Fibroblast of lung (primary cell): Measurements from ENCODE around the gene ANKRD27. TPM values are rescaled to one million over a fixed set of nuclear protein-coding genes. Genes with fewer than 3 reads are reported as not detected.

ENCODE experiments used
- DNase-seq, 2 donors: peaks; one replicate each; pipeline versions ENCODE4 v3.0.0 to v3.0.0-alpha.2; 2010; ENCODE audit warnings: low read depth in 2 of 2
- H2AFZ ChIP-seq: 2 replicates; pipeline ENCODE4 v1.5.1; 2012; ENCODE audit warnings: low read length, control low read depth, inconsistent platforms
- H3K27ac ChIP-seq: 2 replicates; pipeline ENCODE4 v1.5.1; 2011; ENCODE audit warnings: low read length, control low read depth; ENCODE audit not compliant: insufficient read depth
- H3K27me3 ChIP-seq: 2 replicates; pipeline ENCODE4 v1.5.1; 2011; ENCODE audit warnings: mild to moderate bottlenecking, low read length; ENCODE audit not compliant: control insufficient read depth, insufficient read depth
- H3K36me3 ChIP-seq: 2 replicates; pipeline ENCODE4 v1.5.1; 2011; ENCODE audit warnings: low read length; ENCODE audit not compliant: control insufficient read depth, insufficient read depth
- H3K4me1 ChIP-seq: 2 replicates; pipeline ENCODE4 v1.5.1; 2011; ENCODE audit warnings: low read length; ENCODE audit not compliant: control insufficient read depth, insufficient read depth; ENCODE audit errors: extremely low read depth
- H3K4me2 ChIP-seq: 2 replicates; pipeline ENCODE4 v1.5.1; 2011; ENCODE audit warnings: low read length, control low read depth; ENCODE audit not compliant: insufficient read depth; ENCODE audit errors: extremely low read depth
- H3K4me3 ChIP-seq, 4 experiments: fragments of 200-600 bp in 1 of 4; sonication (generic) in 1 of 4; replicated peaks in 1 of 4; 2 replicates each; pipeline ENCODE4 v1.5.1; 2011 to 2016; ENCODE audit warnings: low read length in 4 of 4, low read depth in 3 of 4, mild to moderate bottlenecking in 3 of 4, control low read depth in 2 of 4, inconsistent platforms in 1 of 4, mixed read lengths in 1 of 4; ENCODE audit not compliant: insufficient read depth in 1 of 4; ENCODE audit errors: control extremely low read depth in 1 of 4
- H3K79me2 ChIP-seq: 2 replicates; pipeline ENCODE4 v1.5.1; 2012; ENCODE audit warnings: mild to moderate bottlenecking, low read length, inconsistent platforms; ENCODE audit not compliant: control insufficient read depth, insufficient read depth
- H3K9ac ChIP-seq: 2 replicates; pipeline ENCODE4 v1.5.1; 2011; ENCODE audit warnings: mild to moderate bottlenecking, low read length, control low read depth; ENCODE audit not compliant: insufficient read depth
- H3K9me3 ChIP-seq: 2 replicates; pipeline ENCODE4 v1.5.1; 2012; ENCODE audit warnings: low read depth, low read length; ENCODE audit not compliant: control insufficient read depth, insufficient read depth
- H4K20me1 ChIP-seq: 2 replicates; pipeline ENCODE4 v1.5.1; 2011; ENCODE audit warnings: low read length; ENCODE audit not compliant: control insufficient read depth, insufficient read depth; ENCODE audit errors: extremely low read depth
- CTCF ChIP-seq, 2 donors: IDR thresholded peaks in 1 of 2; conservative IDR thresholded peaks in 1 of 2; 1 replicate in 1 of 2; 2 replicates in 1 of 2; pipeline ENCODE4 v1.5.1; 2011 to 2012; ENCODE audit warnings: low read length in 2 of 2, control low read depth in 1 of 2, inconsistent platforms in 1 of 2, low read depth in 1 of 2, mild to moderate bottlenecking in 1 of 2
- EZH2 ChIP-seq: IDR thresholded peaks from 2 replicates; pipeline ENCODE4 v1.5.1; 2012; ENCODE audit warnings: low read length, control low read depth, mild to moderate bottlenecking; ENCODE audit errors: missing control alignments
- polyA plus RNA-seq, 2 donors: library from polyadenylated mRNA; depleted of rRNA in 1 of 2; stranded (reverse) in 1 of 2; unstranded in 1 of 2; fragments of >200 nt; gene quantifications; 2 replicates each; pipeline ENCODE4 v1.2.1, GENCODE V29; 2011 to 2012; ENCODE audit warnings: missing spikeins in 1 of 2
- total RNA-seq: library from RNA; depleted of rRNA; stranded (reverse); fragments of >200 nt; gene quantifications from 2 replicates; pipeline ENCODE4 v1.2.1, GENCODE V29; 2014

ANKRD27 gene
- total and polyA plus RNA-seq, 2 donors (not counting 1 experiment from before 2014, with no cell fraction given): 29.7 to 38.3 TPM

- Histone ChIP-seq H3K79me2 (no peaks in the 10 kb centered on the region), H3K9me3 (no peaks in the 10 kb centered on the region), H3K27ac (no peak overlapping the region), H3K4me2 (no peak overlapping the region), H3K9ac (no peak overlapping the region), H3K4me1 (no peaks in the 10 kb centered on the region), H3K36me3 (peaks cover 8% of the 10 kb centered on the region), H3K27me3 (no peaks in the 10 kb centered on the region), H3K4me3 (no peak overlapping the region), H4K20me1 (no peaks in the 10 kb centered on the region), H2AFZ (no peak overlapping the region)
- TF ChIP-seq EZH2: no peak
- TF ChIP-seq CTCF (conservative IDR thresholded peaks at IDR 0.05 in 1 of 2, IDR thresholded peaks at IDR 0.05 in 1 of 2; ENCODE audit: low read depth in 1 of 2, low read length in 2 of 2): no peak
- DNase-seq: no peak
Measured at GRCh38 chr19:32607479-32607878, 67.5 kb downstream of the ANKRD27 start.

- H3K9ac ChIP-seq: no peak overlapping the region
- peaks cover 10% of the 10 kb centered on the region for H3K36me3 ChIP-seq
- TF ChIP-seq EZH2: no peak
- no peak for TF ChIP-seq CTCF (conservative IDR thresholded peaks at IDR 0.05 in 1 of 2, IDR thresholded peaks at IDR 0.05 in 1 of 2; ENCODE audit: low read depth in 1 of 2, low read length in 2 of 2)
- no peaks in the 10 kb centered on the region for H3K9me3 ChIP-seq
- H3K4me1 ChIP-seq: no peaks in the 10 kb centered on the region
- no peak overlapping the region for H3K27ac ChIP-seq
- H4K20me1 ChIP-seq: no peaks in the 10 kb centered on the region
- no peak for DNase-seq
- no peaks in the 10 kb centered on the region for H3K79me2 ChIP-seq
- H3K27me3 ChIP-seq: no peaks in the 10 kb centered on the region
- no peak overlapping the region for H2AFZ ChIP-seq
- no peak overlapping the region for H3K4me3 ChIP-seq
- H3K4me2 ChIP-seq: no peak overlapping the region
Measured at GRCh38 chr19:32606289-32606688, 68.7 kb downstream of the ANKRD27 start.

- H2AFZ ChIP-seq: no peak overlapping the region
- H4K20me1 ChIP-seq: no peaks in the 10 kb centered on the region
- H3K4me3 ChIP-seq: no peak overlapping the region
- H3K9ac ChIP-seq: no peak overlapping the region
- H3K79me2 ChIP-seq: no peaks in the 10 kb centered on the region
- no peak overlapping the region for H3K27ac ChIP-seq
- H3K4me1 ChIP-seq: no peaks in the 10 kb centered on the region
- no peak overlapping the region for H3K4me2 ChIP-seq
- DNase-seq: no peak
- no peaks in the 10 kb centered on the region for H3K27me3 ChIP-seq
- no peaks in the 10 kb centered on the region for H3K9me3 ChIP-seq
- TF ChIP-seq CTCF (conservative IDR thresholded peaks at IDR 0.05 in 1 of 2, IDR thresholded peaks at IDR 0.05 in 1 of 2; ENCODE audit: low read depth in 1 of 2, low read length in 2 of 2) (no peak), EZH2 (no peak)
- peaks cover 10% of the 10 kb centered on the region for H3K36me3 ChIP-seq
Measured at GRCh38 chr19:32605544-32605943, 69.4 kb downstream of the ANKRD27 start.
